ENCODE measurements around the gene SUMO3.

GRCh38 chr21:44800103-44800502, 17.8 kb downstream of the SUMO3 start:
- TF ChIP-seq CTCF (IDR thresholded peaks at IDR 0.05; ENCODE audit: low read depth, low read length) (peak; percentile 47), EZH2phosphoT487 (IDR thresholded peaks at IDR 0.05; ENCODE audit: low read depth) (no peak)

All from OCI-LY3 (cell line).